HepG2 (cell line): ENCODE measurements around the gene STK24. TPM values are rescaled to one million over a fixed set of nuclear protein-coding genes. Genes with fewer than 3 reads are reported as not detected.

Experiments
- ATAC-seq: fragments of 200-7000 bp; cut with Tn5 transposase; 3 replicates; pipeline ENCODE4 v1.9.1; 2020; ENCODE audit warnings: mild to moderate bottlenecking, moderate library complexity
- BruUV-seq: library from RNA; stranded (reverse); fragments of 400-500 nt; replicated peaks from 2 replicates; lab custom pipeline; 2021; lab: Mats Ljungman, UMichigan
- CTCF ChIA-PET: fragments of 300-600 bp; formaldehyde crosslinking; extraction: SDS; loops from one replicate; lab custom pipeline; 2021; ENCODE audit warnings: low total read pairs, inconsistent platforms, low intra/inter-chr PET ratio; lab: Yijun Ruan, JAX
- POLR2A ChIA-PET: fragments of 350-600 bp; sonication (Branson Sonifier 250); formaldehyde crosslinking; loops from one replicate; lab custom pipeline; 2020; ENCODE audit warnings: antibody characterized with exemption, inconsistent platforms; lab: Yijun Ruan, JAX
- DNase-seq: peaks from one replicate; pipeline ENCODE4 v3.0.0-alpha.2; 2015; ENCODE audit warnings: low spot score
- FAIRE-seq: peaks from 3 replicates; lab custom pipeline; 2011; peaks lifted over from hg19 to GRCh38; lab: Jason Lieb, UNC
- H2AFZ ChIP-seq: one replicate; pipeline ENCODE4 v1.6.1; 2011; ENCODE audit warnings: low read length, inconsistent platforms
- H3K27ac ChIP-seq: fragments of 300-600 bp; 3 replicates; pipeline ENCODE4 v1.8.0; 2011; ENCODE audit warnings: mixed run types, mild to moderate bottlenecking, mixed read lengths, low read length, inconsistent platforms; ENCODE audit not compliant: insufficient read depth; ENCODE audit errors: extremely low read length
- H3K27me3 ChIP-seq, 2 experiments: fragments of 200-600 bp in 1 of 2; 2 replicates in 1 of 2; 3 replicates in 1 of 2; pipeline versions ENCODE4 v1.6.0 to v1.8.0; 2011; ENCODE audit warnings: low read length in 2 of 2, mild to moderate bottlenecking in 2 of 2, moderate library complexity in 2 of 2, inconsistent platforms in 1 of 2; ENCODE audit not compliant: insufficient read depth in 2 of 2, control insufficient read depth in 1 of 2
- H3K36me3 ChIP-seq, 2 experiments: fragments of 200-600 bp in 1 of 2; replicated peaks in 1 of 2; 2 replicates in 1 of 2; 3 replicates in 1 of 2; pipeline versions ENCODE4 v1.5.1 to v1.8.0; 2011; ENCODE audit warnings: low read length in 2 of 2, inconsistent platforms in 1 of 2; ENCODE audit not compliant: insufficient read depth in 2 of 2, control insufficient read depth in 1 of 2
- H3K4me1 ChIP-seq: 2 replicates; pipeline ENCODE4 v1.5.1; 2012; ENCODE audit warnings: low read length, inconsistent platforms; ENCODE audit not compliant: insufficient read depth
- H3K4me2 ChIP-seq: 2 replicates; pipeline ENCODE4 v1.6.0; 2011; ENCODE audit warnings: low read depth, low read length, inconsistent platforms
- H3K4me3 ChIP-seq, 3 experiments: fragments of 200-600 bp in 1 of 3; sonication (generic), shearing (Covaris generic) in 1 of 3; replicated peaks in 1 of 3; 2 replicates each; pipeline ENCODE4 v1.5.1; 2011 to 2016; ENCODE audit warnings: low read length in 3 of 3, inconsistent platforms in 2 of 3, low read depth in 2 of 3, mild to moderate bottlenecking in 2 of 3, control low read depth in 1 of 3, mixed read lengths in 1 of 3; ENCODE audit not compliant: insufficient read depth in 1 of 3
- H3K79me2 ChIP-seq: one replicate; pipeline ENCODE4 v1.6.1; 2011; ENCODE audit warnings: low read length, inconsistent platforms; ENCODE audit not compliant: insufficient read depth
- H3K9ac ChIP-seq: 2 replicates; pipeline ENCODE4 v1.6.0; 2011; ENCODE audit warnings: mild to moderate bottlenecking, low read depth, low read length, inconsistent platforms; ENCODE audit not compliant: insufficient read depth
- H3K9me3 ChIP-seq: 2 replicates; pipeline ENCODE4 v1.5.1; 2012; ENCODE audit warnings: mild to moderate bottlenecking, low read length
- H4K20me1 ChIP-seq: 2 replicates; pipeline ENCODE4 v1.6.0; 2011; ENCODE audit warnings: inconsistent platforms, mild to moderate bottlenecking, low read length, moderate library complexity; ENCODE audit not compliant: insufficient read depth
- ERF ChIP-seq: IDR thresholded peaks from 2 replicates; pipeline ENCODE4 v1.6.1; 2018; ENCODE audit warnings: missing biosample characterization, missing genetic modification reagents
- FOSL2 ChIP-seq: sonication (generic); formaldehyde crosslinking; IDR thresholded peaks from 2 replicates; pipeline ENCODE4 v1.4.0; 2020; ENCODE audit warnings: missing genetic modification reagents
- FOXP1 ChIP-seq, 2 experiments: fragments of 450-650 bp in 1 of 2; IDR thresholded peaks; 2 replicates each; pipeline ENCODE4 v1.6.1; 2017 to 2018; ENCODE audit warnings: antibody characterized with exemption in 1 of 2
- HOXA7 ChIP-seq: sonication (generic); formaldehyde crosslinking; IDR thresholded peaks from 2 replicates; pipeline ENCODE4 v1.8.1; 2022; ENCODE audit warnings: mild to moderate bottlenecking, missing genetic modification reagents, moderate library complexity
- SIN3A ChIP-seq: IDR thresholded peaks from 2 replicates; pipeline ENCODE4 v1.6.1; 2011; ENCODE audit warnings: low read depth, mild to moderate bottlenecking, control low read depth, low read length, borderline replicate concordance
- WGBS: methylation state at CpG from one replicate; pipeline ENCODE4 v1.1.6; 2017; ENCODE audit warnings: low lambda C conversion rate; 5-methylcytosine and 5-hydroxymethylcytosine counted together
- in situ Hi-C: cut with HindIII; loops from 2 replicates; pipeline ENCODE4 v1.10.0; 2017; ENCODE audit warnings: low pct_unique_long_range_greater_than_20kb; ENCODE audit not compliant: extremely low pct_ligation_motif_present
- intact Hi-C: fragments of 100-400 bp; cut with micrococcal nuclease; formaldehyde crosslinking; loops from one replicate; pipeline ENCODE4 v1.10.0; 2022; ENCODE audit not compliant: unreplicated experiment
- polyA plus RNA-seq, 8 experiments: library from polyadenylated mRNA; depleted of rRNA in 3 of 8; stranded (reverse) in 7 of 8; unstranded in 1 of 8; fragments of >200 nt; fragmentation: Illumina TruSeq in 4 of 8; extraction: Trizol in 4 of 8; gene quantifications; 2 replicates each; pipeline versions ENCODE4 v1.2.1 to v1.2.3, GENCODE V29; 2011 to 2016; ENCODE audit warnings: low read depth in 4 of 8, missing spikeins in 1 of 8, mixed read lengths in 1 of 8; ENCODE audit not compliant: insufficient read depth in 1 of 8
- total RNA-seq, 5 experiments: library from RNA; depleted of rRNA; stranded (reverse); fragments of >200 nt; fragmentation: Illumina TruSeq; extraction: Trizol; gene quantifications; 2 replicates each; pipeline ENCODE4 v1.2.3, GENCODE V29; 2016; ENCODE audit warnings: low read depth in 1 of 5

STK24 gene
- total and polyA plus RNA-seq, 2 of the 13 experiments (the other 11 are each of a cell fraction or from before 2014, with no cell fraction given), result 51.3 to 73.0 TPM

GRCh38 chr13:98399756-98400155, 177.2 kb downstream of the STK24 start (continued):
- TF ChIP-seq ERF (no peak), HOXA7 (CRISPR knock-in tag) (no peak)

- FAIRE-seq, result no peak
- Histone ChIP-seq H3K9ac (no peak overlapping the region), H3K27me3 (no peaks in the 10 kb centered on the region), H3K4me2 (no peak overlapping the region), H3K4me3 (no peak overlapping the region), H2AFZ (no peak overlapping the region), H3K79me2 (no peaks in the 10 kb centered on the region), H3K36me3 (peaks cover 28 to 74% of the 10 kb centered on the region in 2 experiments), H3K4me1 (peaks cover 9% of the 10 kb centered on the region), H3K9me3 (no peaks in the 10 kb centered on the region), H4K20me1 (peaks cover 4% of the 10 kb centered on the region; the same call in 1 of the 2 replicates), H3K27ac (no peak overlapping the region)
- TSS peak; percentile 7 for BruUV-seq
- no peak for DNase-seq
- CTCF ChIA-PET, result no interaction called here
- intact Hi-C loops, result no loop called here
- no peak for ATAC-seq
- POLR2A ChIA-PET, result no interaction called here
- in situ Hi-C loops, result no loop called here
- no peak for TF ChIP-seq SIN3A
- 97% methylated on average over 5 of the region's 5 CpGs for WGBS
Measured at GRCh38 chr13:98398581-98398980, 178.3 kb downstream of the STK24 start.

- in situ Hi-C loops (no loop called here), intact Hi-C loops (no loop called here)
- Histone ChIP-seq H3K4me3 (no peak overlapping the region), H3K79me2 (no peaks in the 10 kb centered on the region), H3K4me2 (no peak overlapping the region), H3K27ac (no peak overlapping the region), H3K4me1 (peaks cover 2% of the 10 kb centered on the region), H3K27me3 (no peaks in the 10 kb centered on the region), H4K20me1 (peaks cover 4% of the 10 kb centered on the region; the same call in 1 of the 2 replicates), H3K9ac (no peak overlapping the region), H3K36me3 (peaks cover 28 to 78% of the 10 kb centered on the region in 2 experiments), H3K9me3 (no peaks in the 10 kb centered on the region), H2AFZ (no peak overlapping the region)
- ChIA-PET CTCF (no interaction called here), POLR2A (no interaction called here)
- WGBS, result 96% methylated on average over 7 of the region's 7 CpGs
- TF ChIP-seq FOSL2, result no peak
- no peak for TF ChIP-seq FOXP1 (IDR thresholded peaks at IDR 0.05)
- no peak for TF ChIP-seq FOXP1 (CRISPR knock-in tag; IDR thresholded peaks at IDR 0.05)
- BruUV-seq, result no TSS peak
- DNase-seq, result no peak
- no peak for ATAC-seq
- FAIRE-seq, result no peak
Measured at GRCh38 chr13:98397861-98398260, 179.0 kb downstream of the STK24 start.
